HEK293 (cell line): ENCODE results near the gene PABPN1.

Source experiments
- CTCF ChIA-PET: fragments of 350-600 bp; formaldehyde crosslinking; extraction: SDS; loops from one replicate; lab custom pipeline; 2021; ENCODE audit warnings: antibody characterized with exemption; lab: Yijun Ruan, JAX
- POLR2A ChIA-PET: fragments of 300-600 bp; formaldehyde crosslinking; extraction: SDS; loops from one replicate; lab custom pipeline; 2020; ENCODE audit warnings: antibody characterized with exemption, inconsistent platforms; lab: Yijun Ruan, JAX
- H3K27ac ChIP-seq: fragments of 200-500 bp; sonication (Bioruptor generic); 2 replicates; pipeline ENCODE4 v1.5.1; 2014; ENCODE audit warnings: low read depth, low read length, control low read depth, inconsistent platforms; ENCODE audit errors: extremely low read depth
- H3K36me3 ChIP-seq, 2 experiments: fragments of 200-500 bp in 1 of 2; sonication (Bioruptor generic) in 1 of 2; 1 replicate in 1 of 2; 2 replicates in 1 of 2; pipeline ENCODE4 v1.5.1; 2014 to 2017; ENCODE audit warnings: inconsistent platforms in 2 of 2, low read length in 2 of 2; ENCODE audit not compliant: control insufficient read depth in 2 of 2, insufficient read depth in 1 of 2
- H3K4me1 ChIP-seq: fragments of 200-500 bp; sonication (Bioruptor generic); 2 replicates; pipeline ENCODE4 v1.5.1; 2014; ENCODE audit warnings: mild to moderate bottlenecking, low read length, inconsistent platforms; ENCODE audit not compliant: control insufficient read depth, insufficient read depth
- H3K4me3 ChIP-seq: 2 replicates; pipeline ENCODE4 v1.5.1; 2011; ENCODE audit warnings: low read depth, mild to moderate bottlenecking, control low read depth, low read length, moderate library complexity
- H3K9me3 ChIP-seq: fragments of 200-500 bp; sonication (Bioruptor generic); 2 replicates; pipeline ENCODE4 v1.5.1; 2014; ENCODE audit warnings: low read depth, low read length, inconsistent platforms; ENCODE audit not compliant: control insufficient read depth, insufficient read depth
- GFI1B ChIP-seq: fragments of 450-650 bp; formaldehyde crosslinking; IDR thresholded peaks from 2 replicates; pipeline ENCODE4 v1.5.1; 2016; ENCODE audit warnings: missing biosample characterization, missing genetic modification characterization
- KLF17 ChIP-seq: fragments of 450-650 bp; formaldehyde crosslinking; IDR thresholded peaks from 2 replicates; pipeline ENCODE4 v1.5.1; 2016; ENCODE audit warnings: missing biosample characterization, missing genetic modification characterization
- MZF1 ChIP-seq: fragments of 450-650 bp; formaldehyde crosslinking; IDR thresholded peaks from 2 replicates; pipeline ENCODE4 v1.5.1; 2017; ENCODE audit warnings: missing biosample characterization, missing genetic modification characterization, borderline replicate concordance
- PRDM4 ChIP-seq: fragments of 450-650 bp; formaldehyde crosslinking; IDR thresholded peaks from 2 replicates; pipeline ENCODE4 v1.5.1; 2017; ENCODE audit warnings: missing biosample characterization, missing genetic modification characterization
- ZBTB11 ChIP-seq: fragments of 450-650 bp; formaldehyde crosslinking; conservative IDR thresholded peaks from 2 replicates; pipeline ENCODE4 v1.5.1; 2016; ENCODE audit warnings: low read depth, missing biosample characterization, missing genetic modification characterization
- ZFP3 ChIP-seq: fragments of 450-650 bp; formaldehyde crosslinking; IDR thresholded peaks from 2 replicates; pipeline ENCODE4 v1.5.1; 2016; ENCODE audit warnings: low read depth, missing biosample characterization, missing genetic modification characterization
- ZIC2 ChIP-seq: fragments of 450-650 bp; formaldehyde crosslinking; IDR thresholded peaks from 2 replicates; pipeline ENCODE4 v1.5.1; 2016; ENCODE audit warnings: missing biosample characterization, missing genetic modification characterization
- ZNF133 ChIP-seq: fragments of 450-650 bp; formaldehyde crosslinking; IDR thresholded peaks from 2 replicates; pipeline ENCODE4 v1.5.1; 2016; ENCODE audit warnings: missing biosample characterization, missing genetic modification characterization
- ZNF148 ChIP-seq: fragments of 450-650 bp; formaldehyde crosslinking; IDR thresholded peaks from 2 replicates; pipeline ENCODE4 v1.5.0; 2017; ENCODE audit warnings: missing biosample characterization, missing genetic modification characterization, borderline replicate concordance
- ZNF169 ChIP-seq: fragments of 450-650 bp; formaldehyde crosslinking; IDR thresholded peaks from 2 replicates; pipeline ENCODE4 v1.5.1; 2016; ENCODE audit warnings: missing biosample characterization, missing genetic modification characterization
- ZNF174 ChIP-seq: fragments of 450-650 bp; formaldehyde crosslinking; IDR thresholded peaks from 2 replicates; pipeline ENCODE4 v1.5.0; 2017; ENCODE audit warnings: missing biosample characterization, mild to moderate bottlenecking, missing genetic modification characterization
- ZNF362 ChIP-seq: fragments of 450-650 bp; formaldehyde crosslinking; IDR thresholded peaks from 2 replicates; pipeline ENCODE4 v1.5.1; 2016; ENCODE audit warnings: missing biosample characterization, missing genetic modification characterization
- ZNF366 ChIP-seq: fragments of 450-650 bp; formaldehyde crosslinking; conservative IDR thresholded peaks from 2 replicates; pipeline ENCODE4 v1.5.1; 2016; ENCODE audit warnings: missing biosample characterization, missing genetic modification characterization
- ZNF404 ChIP-seq: fragments of 450-650 bp; formaldehyde crosslinking; IDR thresholded peaks from 2 replicates; pipeline ENCODE4 v1.5.1; 2017; ENCODE audit warnings: missing biosample characterization, missing genetic modification characterization
- ZNF548 ChIP-seq: fragments of 450-650 bp; formaldehyde crosslinking; IDR thresholded peaks from 2 replicates; pipeline ENCODE4 v1.5.1; 2016; ENCODE audit warnings: missing biosample characterization, missing genetic modification characterization
- ZNF549 ChIP-seq: fragments of 450-650 bp; IDR thresholded peaks from 2 replicates; pipeline ENCODE4 v1.5.1; 2018; ENCODE audit warnings: missing biosample characterization, missing genetic modification characterization, mild to moderate bottlenecking, inconsistent platforms, moderate library complexity
- ZNF571 ChIP-seq: fragments of 450-650 bp; formaldehyde crosslinking; IDR thresholded peaks from 2 replicates; pipeline ENCODE4 v1.5.0; 2017; ENCODE audit warnings: missing biosample characterization, missing genetic modification characterization
- ZNF585B ChIP-seq: fragments of 450-650 bp; formaldehyde crosslinking; IDR thresholded peaks from 2 replicates; pipeline ENCODE4 v1.5.1; 2016; ENCODE audit warnings: missing biosample characterization, missing genetic modification characterization

The PABPN1 gene

GRCh38 chr14:23353433-23353780 lies 32.1 kb downstream of the PABPN1 start:
- Histone ChIP-seq H3K9me3 (no peaks in the 10 kb centered on the region), H3K36me3 (no peaks in the 10 kb centered on the region), H3K4me3 (no peak overlapping the region), H3K4me1 (no peaks in the 10 kb centered on the region), H3K27ac (no peak overlapping the region)
- ChIA-PET POLR2A (interaction anchor here (1.9 kb wide), 1 partner anchor 33 kb away, joined by 7 read pairs; the partner anchor contains the start of gene PABPN1), CTCF (interaction anchor here (0.5 to 2.0 kb wide), 3 partner anchors 15 to 27 kb away, joined by 4 to 8 read pairs (median 4); no protein-coding TSS in a partner anchor)
- no peak for TF ChIP-seq ZIC2 (tag by site-specific recombination)
- no peak for TF ChIP-seq ZNF148 (tag by site-specific recombination)
- TF ChIP-seq ZNF548 (tag by site-specific recombination): no peak
- TF ChIP-seq MZF1 (tag by site-specific recombination): no peak
- TF ChIP-seq KLF17: no peak
- no peak for TF ChIP-seq ZBTB11

- ChIA-PET POLR2A (no interaction called here), CTCF (interaction anchor here (2.0 kb wide), 1 partner anchor 25 kb away, joined by 8 read pairs; no protein-coding TSS in a partner anchor)
- TF ChIP-seq ZNF404 (tag by site-specific recombination) (no peak), ZNF133 (tag by site-specific recombination) (no peak), ZNF169 (tag by site-specific recombination) (no peak), PRDM4 (tag by site-specific recombination) (no peak), ZNF174 (tag by site-specific recombination) (no peak), ZNF362 (tag by site-specific recombination) (no peak), GFI1B (tag by site-specific recombination) (no peak), ZFP3 (tag by site-specific recombination) (no peak), ZNF549 (tag by site-specific recombination) (no peak), ZNF585B (no peak), ZNF571 (tag by site-specific recombination) (no peak), ZNF366 (tag by site-specific recombination) (no peak)
- H3K4me3 ChIP-seq: no peak overlapping the region
- H3K36me3 ChIP-seq: no peaks in the 10 kb centered on the region
- H3K27ac ChIP-seq: no peak overlapping the region
- no peaks in the 10 kb centered on the region for H3K4me1 ChIP-seq
- H3K9me3 ChIP-seq: no peaks in the 10 kb centered on the region
Measured at GRCh38 chr14:23354990-23355389, 33.7 kb downstream of the PABPN1 start.
